Neural crest cell (in vitro differentiated cells): ENCODE results near the gene NTNG2. TPM values are rescaled to one million over a fixed set of nuclear protein-coding genes. Genes with fewer than 3 reads are reported as not detected.
A peak's percentile ranks its signal among the peaks of the same experiment; 100 is the strongest.

Source experiments
- DNase-seq: peaks from one replicate; pipeline ENCODE4 v3.0.0; 2021; ENCODE audit warnings: low read depth, mixed read lengths, low spot score
- H3K27ac Mint-ChIP-seq: one replicate; pipeline ENCODE4 v1.8.0; 2021; ENCODE audit warnings: mild to moderate bottlenecking, mixed read lengths; ENCODE audit not compliant: unreplicated experiment
- H3K27me3 Mint-ChIP-seq: 2 replicates; pipeline ENCODE4 v1.8.0; 2021; ENCODE audit warnings: low read depth, mild to moderate bottlenecking, mixed read lengths
- H3K36me3 Mint-ChIP-seq: 2 replicates; pipeline ENCODE4 v1.8.0; 2021; ENCODE audit warnings: low read depth, mild to moderate bottlenecking, mixed read lengths
- H3K4me1 Mint-ChIP-seq: 2 replicates; pipeline ENCODE4 v1.8.0; 2021; ENCODE audit warnings: mixed read lengths
- H3K4me3 Mint-ChIP-seq: one replicate; pipeline ENCODE4 v1.8.0; 2021; ENCODE audit warnings: mild to moderate bottlenecking, mixed read lengths
- H3K9me3 Mint-ChIP-seq: 2 replicates; pipeline ENCODE4 v1.8.0; 2021; ENCODE audit warnings: mixed read lengths
- total RNA-seq: library from RNA; stranded (reverse); gene quantifications from 2 replicates; pipeline ENCODE4 v1.2.1, GENCODE V29; 2021
- TF ChIP-seq, protein P1 (sequence below): fragments of 200-600 bp; sonication (generic); conservative IDR thresholded peaks from 2 replicates; pipeline ENCODE4 v1.5.0; 2021; ENCODE audit warnings: antibody characterized with exemption, mild to moderate bottlenecking

The NTNG2 gene
- total RNA-seq, 1 donor from 2014 or later: 3.6 TPM

- Mint-ChIP-seq H3K27me3 (peaks cover 9% of the 10 kb centered on the region), H3K9me3 (no peaks in the 10 kb centered on the region), H3K4me1 (no peaks in the 10 kb centered on the region), H3K36me3 (no peaks in the 10 kb centered on the region), H3K4me3 (no peak overlapping the region), H3K27ac (no peak overlapping the region)
- no peak for DNase-seq
- TF ChIP-seq, protein P1, sequence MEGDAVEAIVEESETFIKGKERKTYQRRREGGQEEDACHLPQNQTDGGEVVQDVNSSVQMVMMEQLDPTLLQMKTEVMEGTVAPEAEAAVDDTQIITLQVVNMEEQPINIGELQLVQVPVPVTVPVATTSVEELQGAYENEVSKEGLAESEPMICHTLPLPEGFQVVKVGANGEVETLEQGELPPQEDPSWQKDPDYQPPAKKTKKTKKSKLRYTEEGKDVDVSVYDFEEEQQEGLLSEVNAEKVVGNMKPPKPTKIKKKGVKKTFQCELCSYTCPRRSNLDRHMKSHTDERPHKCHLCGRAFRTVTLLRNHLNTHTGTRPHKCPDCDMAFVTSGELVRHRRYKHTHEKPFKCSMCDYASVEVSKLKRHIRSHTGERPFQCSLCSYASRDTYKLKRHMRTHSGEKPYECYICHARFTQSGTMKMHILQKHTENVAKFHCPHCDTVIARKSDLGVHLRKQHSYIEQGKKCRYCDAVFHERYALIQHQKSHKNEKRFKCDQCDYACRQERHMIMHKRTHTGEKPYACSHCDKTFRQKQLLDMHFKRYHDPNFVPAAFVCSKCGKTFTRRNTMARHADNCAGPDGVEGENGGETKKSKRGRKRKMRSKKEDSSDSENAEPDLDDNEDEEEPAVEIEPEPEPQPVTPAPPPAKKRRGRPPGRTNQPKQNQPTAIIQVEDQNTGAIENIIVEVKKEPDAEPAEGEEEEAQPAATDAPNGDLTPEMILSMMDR: no peak
Observed at GRCh38 chr9:132232522-132232921, 70.7 kb downstream of the NTNG2 start.

DNA sequence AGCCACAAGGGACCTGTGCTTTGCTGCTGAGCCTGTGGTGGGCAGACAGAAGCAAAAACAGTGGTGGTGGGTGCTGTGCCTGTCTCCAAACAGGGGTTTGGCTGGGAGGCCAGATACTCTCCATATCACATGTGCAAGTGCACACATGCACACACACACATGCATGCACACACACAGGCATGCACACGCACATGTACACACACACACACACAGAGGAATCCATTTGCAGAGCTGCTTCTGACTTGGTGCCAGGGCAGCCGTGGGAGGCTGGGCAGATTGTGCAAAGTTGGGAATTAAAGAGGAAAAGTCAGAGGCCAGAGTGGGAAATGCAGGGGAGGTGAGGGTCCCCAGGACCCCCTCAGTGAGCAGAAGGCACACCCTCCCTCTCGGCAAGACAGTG lies 71.3 kb downstream of the NTNG2 start:
- H3K27me3 Mint-ChIP-seq: peaks cover 11% of the 10 kb centered on the region
- TF ChIP-seq, protein P1: no peak
- no peaks in the 10 kb centered on the region for H3K36me3 Mint-ChIP-seq
- no peak overlapping the region for H3K4me3 Mint-ChIP-seq
- H3K9me3 Mint-ChIP-seq: no peaks in the 10 kb centered on the region
- no peak overlapping the region for H3K27ac Mint-ChIP-seq
- no peaks in the 10 kb centered on the region for H3K4me1 Mint-ChIP-seq
- no peak for DNase-seq

GRCh38 chr9:132234535-132234934 lies 72.7 kb downstream of the NTNG2 start:
- no peaks in the 10 kb centered on the region for H3K36me3 Mint-ChIP-seq
- H3K9me3 Mint-ChIP-seq: no peaks in the 10 kb centered on the region
- H3K27ac Mint-ChIP-seq: no peak overlapping the region
- H3K4me3 Mint-ChIP-seq: no peak overlapping the region
- H3K27me3 Mint-ChIP-seq: peaks cover 22% of the 10 kb centered on the region
- DNase-seq: no peak
- no peaks in the 10 kb centered on the region for H3K4me1 Mint-ChIP-seq
- TF ChIP-seq, protein P1: no peak

DNA sequence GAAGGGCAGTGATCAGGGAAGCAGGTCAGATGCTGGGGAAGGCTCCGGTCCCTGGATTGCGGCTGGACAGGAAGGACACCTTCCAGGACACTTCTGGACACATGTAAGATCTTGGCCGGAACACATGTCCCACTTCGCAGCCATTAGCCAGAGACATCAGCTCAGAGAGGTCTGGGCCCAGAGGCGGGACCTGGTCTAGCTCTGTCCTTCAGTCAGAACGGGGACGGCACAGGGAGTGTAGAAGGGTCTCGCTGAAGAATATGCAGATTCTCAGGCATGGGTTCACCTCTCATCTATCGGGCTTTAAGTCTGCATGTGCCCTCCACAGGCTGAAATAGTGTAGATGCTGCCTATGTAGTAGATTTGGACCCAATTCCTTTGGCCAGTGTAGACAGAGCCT lies 73.3 kb downstream of the NTNG2 start:
- H3K9me3 Mint-ChIP-seq: no peaks in the 10 kb centered on the region
- H3K36me3 Mint-ChIP-seq: no peaks in the 10 kb centered on the region
- TF ChIP-seq, protein P1: no peak
- no peak overlapping the region for H3K4me3 Mint-ChIP-seq
- DNase-seq: no peak
- no peak overlapping the region for H3K27ac Mint-ChIP-seq
- H3K4me1 Mint-ChIP-seq: no peaks in the 10 kb centered on the region
- peaks cover 28% of the 10 kb centered on the region for H3K27me3 Mint-ChIP-seq

DNA sequence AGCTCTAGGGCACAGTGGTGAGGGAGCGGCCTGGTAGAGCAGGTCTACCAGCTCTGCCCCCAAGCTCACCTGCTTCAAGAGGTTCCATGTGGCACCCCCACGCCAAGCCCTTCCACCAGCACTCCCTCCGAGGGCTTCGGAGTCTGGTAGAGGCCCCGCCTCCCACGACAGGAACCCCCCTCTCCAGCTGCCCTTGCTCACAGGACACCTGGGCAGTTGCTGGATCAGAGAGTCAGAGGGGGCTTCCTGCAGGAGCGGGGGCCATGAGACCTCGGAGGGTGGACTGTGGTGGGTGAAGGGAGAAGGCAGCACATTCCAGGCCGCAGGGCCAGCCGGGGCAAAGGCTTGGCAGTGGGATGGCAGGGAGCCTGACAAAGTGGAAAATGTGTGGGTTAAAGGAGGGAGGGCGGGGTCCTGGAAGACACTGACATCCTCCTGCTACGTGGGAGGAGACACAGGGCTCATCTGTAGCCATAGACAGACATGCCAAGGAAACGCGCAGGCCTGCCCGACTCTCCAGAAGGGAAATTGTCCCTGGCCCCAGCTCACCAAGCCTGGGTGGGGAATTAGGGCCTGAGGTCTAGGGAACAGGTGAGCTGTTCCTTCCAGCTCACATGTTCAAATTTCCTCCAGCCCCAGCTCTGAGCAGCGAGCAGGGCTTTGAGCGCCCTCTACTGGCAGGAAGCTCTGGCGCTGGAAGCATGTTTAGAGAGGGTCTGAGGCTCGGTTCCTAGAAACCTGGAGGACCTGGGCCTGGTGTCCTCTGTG lies 74.2 kb downstream of the NTNG2 start:
- Mint-ChIP-seq H3K4me1 (peaks cover under 1% of the 10 kb centered on the region), H3K27ac (no peak overlapping the region), H3K9me3 (no peaks in the 10 kb centered on the region), H3K4me3 (no peak overlapping the region), H3K27me3 (peaks cover 33% of the 10 kb centered on the region), H3K36me3 (no peaks in the 10 kb centered on the region)
- DNase-seq: peak; percentile 88
- TF ChIP-seq, protein P1: peak; percentile 97
